Activated naive CD4-positive, alpha-beta T cell treated with anti-CD3 and anti-CD28 coated beads for 36 hours (primary cell): ENCODE results near the gene ZNF423. TPM values are rescaled to one million over a fixed set of nuclear protein-coding genes. Genes with fewer than 3 reads are reported as not detected.

ENCODE experiments used
- CTCF ChIA-PET: fragments of 350-600 bp; sonication (Branson Sonifier 250); formaldehyde crosslinking; loops from one replicate; lab custom pipeline; 2021; ENCODE audit warnings: antibody characterized with exemption; lab: Charles Lee
- DNase-seq: peaks from one replicate; pipeline ENCODE4 v3.0.0-alpha.2; 2020
- H3K27ac Mint-ChIP-seq: one replicate; pipeline ENCODE4 v1.8.0; 2021; ENCODE audit warnings: mild to moderate bottlenecking, mixed read lengths
- H3K27me3 Mint-ChIP-seq: one replicate; pipeline ENCODE4 v1.8.0; 2021; ENCODE audit warnings: low read depth, mixed read lengths
- H3K36me3 Mint-ChIP-seq: one replicate; pipeline ENCODE4 v1.8.0; 2021; ENCODE audit warnings: low read depth, mixed read lengths
- H3K4me1 Mint-ChIP-seq: one replicate; pipeline ENCODE4 v1.8.0; 2021; ENCODE audit warnings: low read depth, mixed read lengths
- H3K4me3 Mint-ChIP-seq: one replicate; pipeline ENCODE4 v1.8.0; 2021; ENCODE audit warnings: mild to moderate bottlenecking, moderate library complexity, mixed read lengths
- H3K9me3 Mint-ChIP-seq: one replicate; pipeline ENCODE4 v1.8.0; 2021; ENCODE audit warnings: mixed read lengths
- intact Hi-C: fragments of 100-400 bp; cut with micrococcal nuclease; formaldehyde crosslinking; loops from one replicate; pipeline ENCODE4 v1.15.1; 2023
- total RNA-seq, 2 experiments: library from RNA; stranded (reverse); gene quantifications; one replicate each; pipeline ENCODE4 v1.2.3, GENCODE V29; 2021

Gene ZNF423
- total RNA-seq, 2 experiments from 2014 or later: 0.05 TPM; not detected in 1

GRCh38 chr16:49651996-49652395 lies 203.9 kb downstream of the ZNF423 start:
- intact Hi-C loops: no loop called here
- Mint-ChIP-seq H3K9me3 (peaks cover 15% of the 10 kb centered on the region), H3K4me3 (no peak overlapping the region), H3K27ac (no peak overlapping the region), H3K4me1 (no peaks in the 10 kb centered on the region), H3K36me3 (peaks cover 2% of the 10 kb centered on the region), H3K27me3 (no peaks in the 10 kb centered on the region)
- CTCF ChIA-PET: interaction anchor here (1.2 kb wide), 1 partner anchor 240 kb away, joined by 4 read pairs; no protein-coding TSS in a partner anchor
- DNase-seq: no peak

GRCh38 chr16:49651226-49651625 lies 204.7 kb downstream of the ZNF423 start:
- peaks cover 18% of the 10 kb centered on the region for H3K9me3 Mint-ChIP-seq
- H3K27ac Mint-ChIP-seq: no peak overlapping the region
- intact Hi-C loops: no loop called here
- no peak for DNase-seq
- H3K4me3 Mint-ChIP-seq: no peak overlapping the region
- H3K4me1 Mint-ChIP-seq: no peaks in the 10 kb centered on the region
- peaks cover 2% of the 10 kb centered on the region for H3K36me3 Mint-ChIP-seq
- no peaks in the 10 kb centered on the region for H3K27me3 Mint-ChIP-seq
- CTCF ChIA-PET: no interaction called here

- CTCF ChIA-PET: no interaction called here
- no peak for DNase-seq
- intact Hi-C loops: no loop called here
- H3K9me3 Mint-ChIP-seq: peaks cover 22% of the 10 kb centered on the region
- H3K4me3 Mint-ChIP-seq: no peak overlapping the region
- H3K27me3 Mint-ChIP-seq: no peaks in the 10 kb centered on the region
- no peaks in the 10 kb centered on the region for H3K4me1 Mint-ChIP-seq
- H3K27ac Mint-ChIP-seq: no peak overlapping the region
- peaks cover 2% of the 10 kb centered on the region for H3K36me3 Mint-ChIP-seq
Observed at GRCh38 chr16:49650603-49651002, 205.3 kb downstream of the ZNF423 start.

GRCh38 chr16:49649013-49649765 lies 206.7 kb downstream of the ZNF423 start:
- CTCF ChIA-PET: interaction anchor here (0.6 kb wide), 1 partner anchor 225 kb away, joined by 3 read pairs; no protein-coding TSS in a partner anchor
- DNase-seq: no peak
- H3K27ac Mint-ChIP-seq: no peak overlapping the region
- intact Hi-C loops: no loop called here
- no peaks in the 10 kb centered on the region for H3K27me3 Mint-ChIP-seq
- no peak overlapping the region for H3K4me3 Mint-ChIP-seq
- H3K36me3 Mint-ChIP-seq: peaks cover 2% of the 10 kb centered on the region
- H3K9me3 Mint-ChIP-seq: peaks cover 24% of the 10 kb centered on the region
- no peaks in the 10 kb centered on the region for H3K4me1 Mint-ChIP-seq

- intact Hi-C loops: no loop called here
- peaks cover 2% of the 10 kb centered on the region for H3K36me3 Mint-ChIP-seq
- peaks cover 24% of the 10 kb centered on the region for H3K9me3 Mint-ChIP-seq
- H3K4me1 Mint-ChIP-seq: no peaks in the 10 kb centered on the region
- CTCF ChIA-PET: no interaction called here
- H3K27ac Mint-ChIP-seq: no peak overlapping the region
- no peaks in the 10 kb centered on the region for H3K27me3 Mint-ChIP-seq
- DNase-seq: no peak
- H3K4me3 Mint-ChIP-seq: no peak overlapping the region
Observed at GRCh38 chr16:49647673-49648072, 208.2 kb downstream of the ZNF423 start.

- intact Hi-C loops: no loop called here
- Mint-ChIP-seq H3K27me3 (no peaks in the 10 kb centered on the region), H3K4me3 (no peak overlapping the region), H3K36me3 (peaks cover 2% of the 10 kb centered on the region), H3K4me1 (no peaks in the 10 kb centered on the region), H3K9me3 (peaks cover 24% of the 10 kb centered on the region), H3K27ac (no peak overlapping the region)
- DNase-seq: no peak
- CTCF ChIA-PET: interaction anchor here (0.6 kb wide), 1 partner anchor 244 kb away, joined by 3 read pairs; no protein-coding TSS in a partner anchor
Observed at GRCh38 chr16:49645263-49645662, 210.6 kb downstream of the ZNF423 start.

- Mint-ChIP-seq H3K4me3 (no peak overlapping the region), H3K27ac (no peak overlapping the region), H3K36me3 (peaks cover 2% of the 10 kb centered on the region), H3K27me3 (no peaks in the 10 kb centered on the region), H3K9me3 (peaks cover 22% of the 10 kb centered on the region), H3K4me1 (no peaks in the 10 kb centered on the region)
- intact Hi-C loops: no loop called here
- DNase-seq: no peak
- CTCF ChIA-PET: no interaction called here
Observed at GRCh38 chr16:49644145-49644463, 211.8 kb downstream of the ZNF423 start.

- intact Hi-C loops: no loop called here
- CTCF ChIA-PET: no interaction called here
- no peak for DNase-seq
- Mint-ChIP-seq H3K27ac (no peak overlapping the region), H3K9me3 (peaks cover 22% of the 10 kb centered on the region), H3K4me1 (no peaks in the 10 kb centered on the region), H3K27me3 (no peaks in the 10 kb centered on the region), H3K36me3 (peaks cover 2% of the 10 kb centered on the region), H3K4me3 (no peak overlapping the region)
Observed at GRCh38 chr16:49643429-49644144, 212.3 kb downstream of the ZNF423 start.

- H3K4me1 Mint-ChIP-seq: no peaks in the 10 kb centered on the region
- H3K27me3 Mint-ChIP-seq: no peaks in the 10 kb centered on the region
- CTCF ChIA-PET: no interaction called here
- H3K4me3 Mint-ChIP-seq: no peak overlapping the region
- intact Hi-C loops: no loop called here
- no peaks in the 10 kb centered on the region for H3K36me3 Mint-ChIP-seq
- peaks cover 5% of the 10 kb centered on the region for H3K9me3 Mint-ChIP-seq
- DNase-seq: no peak
- no peak overlapping the region for H3K27ac Mint-ChIP-seq
Observed at GRCh38 chr16:49641250-49641649, 214.7 kb downstream of the ZNF423 start.

- Mint-ChIP-seq H3K27ac (no peak overlapping the region), H3K9me3 (peaks cover 1% of the 10 kb centered on the region), H3K4me1 (no peaks in the 10 kb centered on the region), H3K4me3 (no peak overlapping the region), H3K36me3 (no peaks in the 10 kb centered on the region), H3K27me3 (no peaks in the 10 kb centered on the region)
- CTCF ChIA-PET: no interaction called here
- intact Hi-C loops: no loop called here
- DNase-seq: no peak
Observed at GRCh38 chr16:49640581-49640980, 215.3 kb downstream of the ZNF423 start.

- CTCF ChIA-PET: interaction anchor here (0.6 kb wide), 1 partner anchor 182 kb away, joined by 3 read pairs; no protein-coding TSS in a partner anchor
- Mint-ChIP-seq H3K4me1 (no peaks in the 10 kb centered on the region), H3K9me3 (no peaks in the 10 kb centered on the region), H3K36me3 (no peaks in the 10 kb centered on the region), H3K27me3 (no peaks in the 10 kb centered on the region), H3K27ac (no peak overlapping the region), H3K4me3 (no peak overlapping the region)
- intact Hi-C loops: no loop called here
- no peak for DNase-seq
Observed at GRCh38 chr16:49639739-49640431, 216.0 kb downstream of the ZNF423 start.
